GM10847 (cell line): ENCODE measurements around the gene FHAD1.

Experiments used
- POLR2A ChIP-seq: IDR thresholded peaks from 2 replicates; pipeline ENCODE4 v1.6.1; 2011; ENCODE audit not compliant: insufficient read length; ENCODE audit errors: extremely low read depth

Gene FHAD1

GRCh38 chr1:15391366-15391765, 144.3 kb downstream of the FHAD1 start:
- TF ChIP-seq POLR2A: no peak

GRCh38 chr1:15393475-15394257, 146.6 kb downstream of the FHAD1 start:
- TF ChIP-seq POLR2A: no peak

GRCh38 chr1:15394258-15394690, 147.3 kb downstream of the FHAD1 start:
- TF ChIP-seq POLR2A: no peak

- TF ChIP-seq POLR2A: no peak
These were observed 150.2 kb downstream of the FHAD1 start for GRCh38 chr1:15397236-15397635.

GRCh38 chr1:15399710-15400109, 152.7 kb downstream of the FHAD1 start:
- no peak for TF ChIP-seq POLR2A

GRCh38 chr1:15400627-15401026, 153.6 kb downstream of the FHAD1 start:
- no peak for TF ChIP-seq POLR2A

- TF ChIP-seq POLR2A: no peak
These were observed 154.5 kb downstream of the FHAD1 start for GRCh38 chr1:15401391-15402055.

- no peak for TF ChIP-seq POLR2A
These were observed 155.9 kb downstream of the FHAD1 start for GRCh38 chr1:15402809-15403450.

GRCh38 chr1:15403962-15404580, 157.0 kb downstream of the FHAD1 start:
- TF ChIP-seq POLR2A: no peak

- no peak for TF ChIP-seq POLR2A
These were observed 158.3 kb downstream of the FHAD1 start for GRCh38 chr1:15405106-15405850.

GRCh38 chr1:15406614-15407559, 159.9 kb downstream of the FHAD1 start:
- no peak for TF ChIP-seq POLR2A

- TF ChIP-seq POLR2A: no peak
These were observed 160.6 kb downstream of the FHAD1 start for GRCh38 chr1:15407580-15407979.

- no peak for TF ChIP-seq POLR2A
These were observed 161.9 kb downstream of the FHAD1 start for GRCh38 chr1:15408890-15409387.
